Measurements from ENCODE around the gene IPO5. TPM values are rescaled to one million over a fixed set of nuclear protein-coding genes. Genes with fewer than 3 reads are reported as not detected.
"Not testable (repeated sequence)": the region's sequence is repeated elsewhere in the genome, so short reads cannot be mapped to it uniquely, and the experiment has no call there.

The IPO5 gene
- total RNA-seq, 4 donors from 2014 or later: 119 to 144 (median 130) TPM

GRCh38 chr13:98035373-98035772, 81.9 kb downstream of the IPO5 start:
- no peaks in the 10 kb centered on the region for H3K36me3 ChIP-seq
- no peaks in the 10 kb centered on the region for H3K4me1 ChIP-seq
- no peaks in the 10 kb centered on the region for H3K9me3 ChIP-seq
- TF ChIP-seq CTCF (IDR thresholded peaks at IDR 0.05) (no peak), EP300 (IDR thresholded peaks at IDR 0.05) (no peak), POLR2AphosphoS5 (IDR thresholded peaks at IDR 0.05) (no peak), POLR2A (IDR thresholded peaks at IDR 0.05; ENCODE audit: low read depth) (no peak)
- peaks cover 0 to 10% (median 0%) of the 10 kb centered on the region in 4 donors for H3K27me3 ChIP-seq
- WGBS: 88% methylated on average over 5 of the region's 5 CpGs
- intact Hi-C loops (cut with DNase I): no loop called here
- H3K4me3 ChIP-seq: no peak overlapping the region
- no peak overlapping the region for H3K27ac ChIP-seq (replicated peaks in 1 of 4)
- DNase-seq (ENCODE audit: extremely low spot score): peak; percentile 66

GRCh38 chr13:98036564-98037302, 83.3 kb downstream of the IPO5 start:
- H3K27ac ChIP-seq (replicated peaks in 1 of 4); H3K36me3 ChIP-seq; H3K4me1 ChIP-seq; H3K9me3 ChIP-seq; H3K27me3 ChIP-seq; intact Hi-C loops (cut with DNase I); H3K4me3 ChIP-seq: not testable (repeated sequence)
- peak; percentile 57 for DNase-seq (ENCODE audit: extremely low spot score)
- 98% methylated on average over 11 of the region's 12 CpGs for WGBS

- no peak overlapping the region for H3K4me3 ChIP-seq
- H3K9me3 ChIP-seq: no peaks in the 10 kb centered on the region
- no peak for TF ChIP-seq EP300 (IDR thresholded peaks at IDR 0.05)
- no peak for TF ChIP-seq CTCF (IDR thresholded peaks at IDR 0.05)
- TF ChIP-seq POLR2A (IDR thresholded peaks at IDR 0.05; ENCODE audit: low read depth): no peak
- no peak for TF ChIP-seq POLR2AphosphoS5 (IDR thresholded peaks at IDR 0.05)
- H3K27me3 ChIP-seq: peaks cover 0 to 10% (median 0%) of the 10 kb centered on the region in 4 donors
- 95% methylated on average over 7 of the region's 7 CpGs for WGBS
- peak; percentile 72 for DNase-seq (ENCODE audit: extremely low spot score)
- intact Hi-C loops (cut with DNase I): no loop called here
- H3K36me3 ChIP-seq: no peaks in the 10 kb centered on the region
- H3K27ac ChIP-seq (replicated peaks in 1 of 4): no peak overlapping the region
- H3K4me1 ChIP-seq: no peaks in the 10 kb centered on the region
Observed at GRCh38 chr13:98039261-98039660, 85.8 kb downstream of the IPO5 start.

- Histone ChIP-seq H3K4me1 (no peaks in the 10 kb centered on the region), H3K27ac (replicated peaks in 1 of 4) (no peak overlapping the region), H3K27me3 (peaks cover 0 to 10% (median 0%) of the 10 kb centered on the region in 4 donors), H3K36me3 (no peaks in the 10 kb centered on the region), H3K4me3 (no peak overlapping the region), H3K9me3 (no peaks in the 10 kb centered on the region)
- peak; percentile 70 for DNase-seq (ENCODE audit: extremely low spot score)
- TF ChIP-seq POLR2A (IDR thresholded peaks at IDR 0.05; ENCODE audit: low read depth) (no peak), CTCF (IDR thresholded peaks at IDR 0.05) (no peak), EP300 (IDR thresholded peaks at IDR 0.05) (no peak), POLR2AphosphoS5 (IDR thresholded peaks at IDR 0.05) (no peak)
- 85% methylated on average over 10 of the region's 10 CpGs for WGBS
- intact Hi-C loops (cut with DNase I): no loop called here
Observed at GRCh38 chr13:98039964-98040363, 86.5 kb downstream of the IPO5 start.

- intact Hi-C loops (cut with DNase I): no loop called here
- Histone ChIP-seq H3K27me3 (peaks cover 0 to 4% (median 0%) of the 10 kb centered on the region in 4 donors), H3K36me3 (no peaks in the 10 kb centered on the region), H3K27ac (replicated peaks in 1 of 4) (no peak overlapping the region), H3K9me3 (no peaks in the 10 kb centered on the region), H3K4me1 (no peaks in the 10 kb centered on the region), H3K4me3 (no peak overlapping the region)
- DNase-seq (ENCODE audit: extremely low spot score): no peak
- 81% methylated on average over 5 of the region's 5 CpGs for WGBS
- TF ChIP-seq EP300 (IDR thresholded peaks at IDR 0.05) (no peak), POLR2A (IDR thresholded peaks at IDR 0.05; ENCODE audit: low read depth) (no peak), POLR2AphosphoS5 (IDR thresholded peaks at IDR 0.05) (no peak), CTCF (IDR thresholded peaks at IDR 0.05) (no peak)
Observed at GRCh38 chr13:98041081-98041820, 87.8 kb downstream of the IPO5 start.

All from esophagus muscularis mucosa (tissue), 4 donors.